GM12801 (cell line): ENCODE results near the gene LRRC17.

Source experiments
- TF ChIP-seq, protein P1 (sequence below): IDR thresholded peaks from one replicate; pipeline ENCODE4 v1.5.1; 2011; ENCODE audit warnings: control low read depth; ENCODE audit not compliant: insufficient read length; ENCODE audit errors: extremely low read depth

LRRC17 gene

DNA sequence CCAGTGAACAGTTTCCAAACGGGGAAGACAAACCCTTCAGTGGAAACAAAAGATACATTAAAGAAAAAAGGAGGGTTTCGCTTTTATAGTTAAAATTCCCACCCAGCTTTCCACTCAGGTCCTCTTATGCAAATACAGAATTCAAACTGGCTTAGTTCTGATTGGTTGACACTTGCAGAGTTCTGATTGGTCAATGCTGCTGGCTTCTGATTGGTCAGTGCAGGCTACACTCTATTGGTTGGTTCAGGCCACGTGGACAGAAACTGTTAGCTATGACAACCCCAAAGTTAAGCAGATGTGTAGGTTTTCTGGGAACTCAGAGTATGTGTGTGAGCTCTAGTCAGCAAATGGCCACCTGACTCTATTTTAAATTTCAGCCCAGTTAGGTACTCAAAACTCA is 81.8 kb downstream of the LRRC17 start:
- TF ChIP-seq, protein P1, sequence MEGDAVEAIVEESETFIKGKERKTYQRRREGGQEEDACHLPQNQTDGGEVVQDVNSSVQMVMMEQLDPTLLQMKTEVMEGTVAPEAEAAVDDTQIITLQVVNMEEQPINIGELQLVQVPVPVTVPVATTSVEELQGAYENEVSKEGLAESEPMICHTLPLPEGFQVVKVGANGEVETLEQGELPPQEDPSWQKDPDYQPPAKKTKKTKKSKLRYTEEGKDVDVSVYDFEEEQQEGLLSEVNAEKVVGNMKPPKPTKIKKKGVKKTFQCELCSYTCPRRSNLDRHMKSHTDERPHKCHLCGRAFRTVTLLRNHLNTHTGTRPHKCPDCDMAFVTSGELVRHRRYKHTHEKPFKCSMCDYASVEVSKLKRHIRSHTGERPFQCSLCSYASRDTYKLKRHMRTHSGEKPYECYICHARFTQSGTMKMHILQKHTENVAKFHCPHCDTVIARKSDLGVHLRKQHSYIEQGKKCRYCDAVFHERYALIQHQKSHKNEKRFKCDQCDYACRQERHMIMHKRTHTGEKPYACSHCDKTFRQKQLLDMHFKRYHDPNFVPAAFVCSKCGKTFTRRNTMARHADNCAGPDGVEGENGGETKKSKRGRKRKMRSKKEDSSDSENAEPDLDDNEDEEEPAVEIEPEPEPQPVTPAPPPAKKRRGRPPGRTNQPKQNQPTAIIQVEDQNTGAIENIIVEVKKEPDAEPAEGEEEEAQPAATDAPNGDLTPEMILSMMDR, result no peak
